HCT116 (cell line): ENCODE results near the gene ERC1.

ENCODE experiments used
- ATF3 ChIP-seq: IDR thresholded peaks from 2 replicates; pipeline ENCODE4 v1.6.1; 2012
- POLR2A ChIP-seq: IDR thresholded peaks from 2 replicates; pipeline ENCODE4 v1.7.0; 2011; ENCODE audit warnings: borderline replicate concordance; ENCODE audit not compliant: insufficient read depth, insufficient read length; ENCODE audit errors: extremely low read depth
- POLR2AphosphoS5 ChIP-seq: IDR thresholded peaks from 2 replicates; pipeline ENCODE4 v1.6.1; 2011; ENCODE audit warnings: mild to moderate bottlenecking, low read depth, low read length, moderate library complexity
- ZFX ChIP-seq: fragments of 450-650 bp; IDR thresholded peaks from 2 replicates; pipeline ENCODE4 v1.6.1; 2017
- TF ChIP-seq, protein P1 (sequence below), 3 experiments: fragments of 200-600 bp in 1 of 3; sonication (generic) in 1 of 3; IDR thresholded peaks in 2 of 3; conservative IDR thresholded peaks in 1 of 3; 2 replicates each; pipeline ENCODE4 v1.5.1; 2012 to 2017; ENCODE audit warnings: low read depth in 2 of 3, low read length in 2 of 3, antibody characterized with exemption in 1 of 3, borderline replicate concordance in 1 of 3, control low read depth in 1 of 3, mild to moderate bottlenecking in 1 of 3, mixed read lengths in 1 of 3, mixed run types in 1 of 3, moderate library complexity in 1 of 3; ENCODE audit not compliant: insufficient read depth in 1 of 3

- TF ChIP-seq, protein P1, sequence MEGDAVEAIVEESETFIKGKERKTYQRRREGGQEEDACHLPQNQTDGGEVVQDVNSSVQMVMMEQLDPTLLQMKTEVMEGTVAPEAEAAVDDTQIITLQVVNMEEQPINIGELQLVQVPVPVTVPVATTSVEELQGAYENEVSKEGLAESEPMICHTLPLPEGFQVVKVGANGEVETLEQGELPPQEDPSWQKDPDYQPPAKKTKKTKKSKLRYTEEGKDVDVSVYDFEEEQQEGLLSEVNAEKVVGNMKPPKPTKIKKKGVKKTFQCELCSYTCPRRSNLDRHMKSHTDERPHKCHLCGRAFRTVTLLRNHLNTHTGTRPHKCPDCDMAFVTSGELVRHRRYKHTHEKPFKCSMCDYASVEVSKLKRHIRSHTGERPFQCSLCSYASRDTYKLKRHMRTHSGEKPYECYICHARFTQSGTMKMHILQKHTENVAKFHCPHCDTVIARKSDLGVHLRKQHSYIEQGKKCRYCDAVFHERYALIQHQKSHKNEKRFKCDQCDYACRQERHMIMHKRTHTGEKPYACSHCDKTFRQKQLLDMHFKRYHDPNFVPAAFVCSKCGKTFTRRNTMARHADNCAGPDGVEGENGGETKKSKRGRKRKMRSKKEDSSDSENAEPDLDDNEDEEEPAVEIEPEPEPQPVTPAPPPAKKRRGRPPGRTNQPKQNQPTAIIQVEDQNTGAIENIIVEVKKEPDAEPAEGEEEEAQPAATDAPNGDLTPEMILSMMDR (IDR thresholded peaks at IDR 0.05 in 2 of 3, conservative IDR thresholded peaks at IDR 0.05 in 1 of 3; ENCODE audit: borderline replicate concordance in 1 of 3, insufficient read depth in 1 of 3, low read depth in 2 of 3, low read length in 2 of 3) = no peak
- TF ChIP-seq ZFX (no peak), POLR2A (no peak), ATF3 (no peak), POLR2AphosphoS5 (no peak)
Measured at GRCh38 chr12:1343422-1343821, 352.4 kb downstream of the ERC1 start.
